HG02798 (cell line): ENCODE results near the gene JAK1.
"Not testable (repeated sequence)": the region's sequence is repeated elsewhere in the genome, so short reads cannot be mapped to it uniquely, and the experiment has no call there.

Experiments
- ATAC-seq: cut with Tn5 transposase; IDR thresholded peaks from one replicate; pipeline ENCODE4 v1.9.1; 2021; ENCODE audit warnings: mild to moderate bottlenecking; ENCODE audit not compliant: unreplicated experiment, poor library complexity

The JAK1 gene

DNA sequence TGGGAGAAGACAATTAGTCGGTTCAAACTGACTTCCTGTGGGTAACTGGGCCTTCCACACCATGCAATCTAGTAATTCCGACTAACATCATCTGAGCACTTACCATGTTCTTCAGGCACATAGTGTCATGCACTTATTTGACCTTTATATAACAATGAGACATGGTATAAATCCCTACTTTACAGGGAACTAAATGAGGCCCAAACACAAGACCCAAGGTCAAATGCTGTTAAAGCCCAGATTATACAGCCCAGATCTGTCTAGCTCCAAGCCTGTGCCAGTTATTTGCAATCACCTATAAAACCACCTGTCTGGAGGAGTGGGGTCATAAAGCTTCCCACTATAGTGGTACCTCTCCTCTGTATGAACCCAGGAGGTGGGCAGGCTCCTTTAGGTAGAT, 40.8 kb downstream of the JAK1 start:
- ATAC-seq, result no peak

DNA sequence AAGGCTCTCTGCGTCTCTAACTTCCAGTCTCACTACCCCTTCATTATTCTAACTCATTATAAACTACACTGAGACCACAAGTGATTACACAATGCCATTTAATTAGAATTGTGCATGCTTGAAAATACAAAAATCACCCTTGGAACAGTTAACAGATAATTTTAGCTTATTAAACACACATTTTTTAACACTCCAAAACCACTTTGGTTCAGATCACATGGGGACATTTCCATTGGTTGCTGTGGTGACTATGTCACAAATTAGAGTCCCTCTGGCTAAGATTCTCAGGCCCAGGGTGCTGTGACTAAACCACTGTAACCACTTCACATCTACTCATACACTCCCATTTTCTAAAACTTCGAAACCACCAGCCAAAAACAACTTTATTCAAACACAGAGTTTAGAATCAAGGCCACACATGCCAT, 43.0 kb downstream of the JAK1 start:
- no peak for ATAC-seq

DNA sequence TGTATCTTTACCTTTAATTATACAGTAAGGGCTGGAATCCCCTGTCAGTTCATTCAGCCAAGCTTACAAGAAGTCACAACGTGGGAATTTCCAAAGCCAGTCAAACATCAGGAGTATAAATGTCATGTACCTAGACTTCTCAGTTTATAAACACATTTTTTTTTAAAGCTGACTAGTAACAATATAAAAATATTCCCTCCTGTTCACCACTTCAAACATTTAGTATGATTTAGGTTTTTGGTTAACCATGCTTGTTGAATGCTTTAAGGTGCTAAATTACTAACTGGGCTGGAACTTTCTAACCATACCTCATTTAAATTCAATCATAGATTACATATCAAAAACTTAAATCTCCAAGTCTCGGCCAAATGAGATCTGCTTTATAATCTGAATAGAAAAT, 44.0 kb downstream of the JAK1 start:
- no peak for ATAC-seq

DNA sequence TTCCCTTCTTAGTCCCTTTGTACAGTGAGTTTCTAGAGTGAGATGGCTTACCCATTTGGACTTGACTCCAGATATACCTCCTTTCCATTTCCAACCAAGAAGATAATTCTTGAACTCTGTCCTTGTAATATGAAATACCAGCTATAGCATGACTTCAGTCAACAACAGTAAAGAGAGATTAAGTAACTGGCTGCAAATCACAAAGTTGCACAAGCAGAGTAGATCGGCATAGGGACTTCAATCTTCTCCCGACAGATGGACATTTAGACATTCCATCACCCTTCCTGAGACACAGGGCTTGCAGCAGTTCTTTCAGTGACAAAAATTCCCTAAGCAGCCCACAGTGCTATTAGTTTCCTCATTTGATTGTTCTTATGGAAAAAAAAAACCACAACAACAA, 44.6 kb downstream of the JAK1 start:
- ATAC-seq, result no peak

DNA sequence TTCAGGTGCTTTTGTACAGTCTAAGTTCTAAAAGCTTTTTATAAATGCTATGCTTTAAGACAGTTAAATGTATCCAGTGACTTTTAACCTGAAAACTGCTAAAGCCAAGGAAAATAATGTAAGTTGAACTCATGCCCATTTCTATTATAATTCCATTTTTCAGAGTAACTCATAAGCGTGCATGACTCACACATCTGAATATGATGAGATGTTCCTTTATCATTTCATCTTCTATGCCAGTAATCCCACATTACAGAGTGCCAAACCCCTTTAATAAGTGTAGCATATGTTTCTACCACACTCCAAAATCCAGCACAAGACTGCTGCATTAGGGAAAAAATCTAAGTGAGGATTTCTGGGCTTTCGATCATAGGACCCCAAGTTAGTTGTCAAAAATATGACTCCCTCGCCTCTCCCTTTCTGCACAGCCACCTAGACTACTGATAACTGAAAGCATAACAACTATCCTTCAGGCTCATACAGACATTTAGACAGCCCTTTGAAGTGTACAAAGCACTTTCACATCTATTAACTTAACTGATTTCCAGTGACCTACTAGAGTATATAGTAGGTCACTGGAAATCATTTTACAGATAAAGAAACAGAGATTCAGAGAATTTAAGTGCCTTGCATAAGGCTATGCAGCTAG, 45.3 kb downstream of the JAK1 start:
- ATAC-seq, result no peak

DNA sequence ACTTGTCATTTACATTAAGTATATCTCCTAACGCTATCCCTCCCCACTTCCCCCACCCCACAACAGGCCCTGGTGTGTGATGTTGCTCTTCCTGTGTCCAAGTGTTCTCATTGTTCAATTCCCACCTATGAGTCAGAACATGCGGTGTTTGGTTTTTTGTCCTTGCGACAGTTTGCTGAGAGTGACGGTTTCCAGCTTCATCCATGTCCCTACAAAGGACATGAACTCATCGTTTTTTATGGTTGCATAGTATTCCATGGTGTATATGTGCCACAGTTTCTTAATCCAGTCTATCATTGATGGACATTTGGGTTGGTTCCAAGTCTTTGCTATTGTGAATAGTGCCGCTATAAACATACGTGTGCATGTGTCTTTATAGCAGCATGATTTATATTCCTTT, 47.2 kb downstream of the JAK1 start:
- not testable (repeated sequence) for ATAC-seq

DNA sequence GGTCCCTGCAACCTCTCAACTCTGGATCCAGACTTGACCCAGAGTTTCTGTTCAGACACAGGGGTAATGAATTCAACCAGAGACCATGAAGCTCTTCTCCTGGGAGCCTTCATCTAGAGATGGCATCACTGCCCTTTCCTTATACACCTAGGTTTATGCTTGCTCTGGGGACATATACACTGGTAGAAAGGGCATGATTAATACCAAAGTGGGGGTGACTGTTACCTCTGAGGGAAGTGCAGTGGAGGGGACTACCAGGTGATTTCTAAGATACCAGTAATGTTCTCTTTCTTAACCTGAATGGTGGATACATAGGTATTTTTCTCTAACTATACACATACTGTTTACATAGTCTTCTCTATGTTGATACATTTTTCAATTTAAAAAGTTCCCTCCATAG, 48.4 kb downstream of the JAK1 start:
- no peak for ATAC-seq

DNA sequence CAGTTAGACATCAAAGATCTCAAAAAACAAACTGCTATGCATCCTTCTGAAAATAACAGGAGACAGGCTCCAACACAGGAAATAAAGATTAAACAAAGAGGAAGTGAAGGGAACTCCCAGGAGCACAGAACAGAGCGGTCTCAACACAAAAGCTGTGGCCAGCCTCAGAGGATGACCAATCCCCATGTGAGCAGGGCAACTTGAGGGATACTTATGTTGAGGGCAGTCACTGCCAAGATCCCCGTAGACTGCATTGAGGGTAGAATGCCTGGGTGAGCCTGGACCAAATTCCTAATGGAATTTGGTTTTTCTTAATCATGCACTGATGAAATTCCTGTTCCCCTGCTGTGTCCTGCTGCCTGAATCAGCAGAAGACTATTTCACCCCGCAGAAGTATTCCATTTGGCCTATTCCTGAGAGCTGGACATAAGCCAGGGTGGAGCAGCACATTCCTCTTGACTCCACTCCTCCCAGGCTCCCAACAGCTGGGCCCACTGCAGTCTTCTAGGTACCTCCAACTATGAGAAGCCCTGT, 49.0 kb downstream of the JAK1 start:
- no peak for ATAC-seq

DNA sequence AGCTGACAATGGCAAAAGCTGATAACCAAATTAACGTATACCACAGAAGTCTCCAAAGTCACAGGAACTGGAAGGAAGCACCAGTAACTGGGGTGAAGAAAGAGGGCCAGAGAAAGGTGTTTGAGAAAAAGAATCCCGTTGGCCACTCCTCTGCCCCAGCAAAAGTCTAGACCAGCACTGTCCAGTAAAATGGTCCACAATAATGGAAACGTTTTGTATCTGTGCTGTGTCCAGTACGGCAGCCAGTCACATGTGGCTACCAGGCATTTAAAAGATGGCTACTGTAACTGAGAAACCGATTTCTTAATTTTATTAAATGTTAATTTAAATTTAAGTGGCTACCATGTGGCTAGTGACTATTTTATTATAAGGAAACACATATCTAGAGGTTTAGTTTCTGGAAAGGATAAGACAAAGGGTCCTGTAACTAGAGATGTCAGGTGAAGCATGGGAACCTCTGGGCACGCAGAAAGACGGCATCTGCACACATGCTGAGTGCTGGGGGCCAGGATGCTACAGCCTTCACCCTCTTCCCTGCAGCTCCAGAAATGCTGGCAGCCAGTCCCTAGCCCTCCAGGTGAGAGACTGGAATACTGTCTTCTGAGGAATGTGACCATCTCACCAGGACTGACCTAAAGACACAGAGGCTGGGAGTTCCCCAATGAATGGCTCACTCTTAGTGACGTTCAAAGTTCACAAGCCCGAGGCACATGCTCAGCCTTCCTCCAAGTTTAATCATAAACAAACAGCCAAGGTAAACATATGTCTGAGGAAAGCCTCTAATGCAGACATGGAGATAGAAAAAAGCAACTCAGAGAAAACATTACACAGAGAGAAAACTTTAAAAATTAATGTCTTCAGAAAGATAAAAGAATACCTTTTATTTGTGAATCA, 50.7 kb downstream of the JAK1 start:
- ATAC-seq, result no peak

DNA sequence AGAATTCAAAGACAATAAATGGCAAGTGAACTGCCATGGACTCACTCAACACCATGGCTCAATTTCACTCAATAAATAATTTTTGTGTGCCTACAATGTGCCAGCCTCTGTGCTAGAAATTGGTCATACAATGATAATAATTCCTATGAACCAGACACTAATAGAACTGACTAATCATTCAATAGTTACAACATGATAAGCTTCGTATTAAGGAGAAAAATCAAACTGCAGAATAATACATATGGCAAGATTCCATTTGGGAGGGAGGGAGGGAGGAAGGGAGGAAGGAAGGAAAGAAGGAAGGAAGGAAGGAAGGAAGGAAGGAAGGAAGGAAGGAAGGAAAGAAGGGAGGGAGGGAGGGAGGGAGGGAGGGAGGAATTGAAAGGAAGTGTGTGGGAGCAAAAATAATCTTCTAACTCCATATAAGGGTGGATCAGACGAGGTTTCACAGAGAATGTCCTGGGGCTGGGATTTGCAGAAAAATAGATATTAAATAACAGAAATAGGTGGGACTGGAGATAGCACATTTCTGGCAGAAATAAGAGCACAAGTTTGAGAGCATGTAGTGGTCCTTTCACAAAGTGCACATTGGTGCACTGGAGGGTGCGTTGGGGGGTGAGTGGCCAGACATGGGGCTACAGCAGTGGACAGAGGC, 52.9 kb downstream of the JAK1 start:
- ATAC-seq, result no peak

DNA sequence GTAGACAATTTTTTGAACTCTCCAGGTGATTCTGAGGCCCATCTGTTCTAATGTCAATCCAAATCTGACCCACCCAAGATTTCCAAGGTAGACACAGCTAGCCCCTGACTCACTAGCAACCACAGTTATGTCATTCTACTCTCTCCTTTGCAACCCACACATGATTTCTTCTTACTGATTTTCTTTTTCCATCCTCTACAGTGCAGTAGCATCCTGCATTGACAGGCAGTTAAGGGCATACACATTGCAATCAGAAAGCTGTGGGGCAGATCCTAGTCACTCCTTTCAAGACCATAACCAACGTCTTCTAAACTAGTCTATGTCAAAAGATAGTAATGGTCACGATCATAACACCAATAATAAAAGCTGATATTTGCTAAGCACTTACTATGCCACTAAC, 54.2 kb downstream of the JAK1 start:
- no peak for ATAC-seq

DNA sequence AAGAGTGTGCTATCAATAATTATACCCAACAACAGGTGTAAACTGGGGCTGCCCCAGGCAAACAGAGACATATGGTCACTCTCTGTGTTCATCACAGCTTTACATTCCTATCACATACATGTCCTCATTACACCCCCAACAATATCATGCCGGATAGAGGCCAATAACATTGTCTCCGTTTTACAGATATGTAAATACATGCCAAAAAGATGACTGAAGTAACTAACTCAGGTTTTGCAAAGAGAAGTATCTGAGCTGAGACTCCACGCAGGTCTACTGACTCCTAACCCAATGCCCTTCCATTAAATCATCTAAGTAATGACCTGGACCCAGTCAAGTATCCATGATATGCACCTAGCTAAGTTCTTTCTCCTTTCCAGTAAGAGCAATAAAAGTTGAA, 55.0 kb downstream of the JAK1 start:
- no peak for ATAC-seq

DNA sequence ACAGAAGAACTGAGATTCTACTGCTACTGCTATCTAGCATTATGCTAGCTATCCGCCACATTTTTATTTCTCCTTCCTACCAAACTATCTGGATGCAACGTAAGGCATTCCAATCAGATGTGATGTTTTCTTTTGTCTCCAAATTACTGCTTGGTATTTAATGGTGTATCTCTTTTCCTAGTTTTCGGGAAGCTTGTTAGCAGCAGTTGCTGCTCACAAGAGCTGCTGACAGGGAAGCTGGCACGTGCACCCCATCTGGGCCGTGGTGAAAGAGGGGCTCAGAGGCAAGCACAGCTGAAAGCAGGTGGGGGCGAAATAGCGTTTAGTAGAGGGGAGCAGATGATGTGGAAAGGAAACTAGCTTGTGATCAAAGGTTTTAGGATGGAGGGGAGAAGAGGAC, 57.3 kb downstream of the JAK1 start:
- no peak for ATAC-seq

DNA sequence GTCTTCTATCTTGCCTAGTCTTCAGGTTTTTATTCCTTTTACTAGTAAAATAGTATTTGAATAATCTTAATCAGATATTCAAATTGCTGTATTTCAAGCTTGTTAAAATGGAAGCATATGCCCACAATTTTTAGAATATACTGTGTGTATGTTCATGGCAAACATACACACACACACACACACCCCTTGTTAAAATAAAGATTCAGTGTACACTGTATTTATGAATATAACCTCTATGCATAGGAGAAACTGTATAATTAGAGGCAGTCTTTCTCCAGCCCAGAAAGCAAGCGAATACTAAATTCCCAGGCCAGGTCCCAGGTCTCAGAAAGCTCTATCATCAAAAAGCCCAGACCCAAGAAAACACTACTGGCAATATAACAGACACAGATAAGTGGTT, 57.8 kb downstream of the JAK1 start:
- no peak for ATAC-seq

DNA sequence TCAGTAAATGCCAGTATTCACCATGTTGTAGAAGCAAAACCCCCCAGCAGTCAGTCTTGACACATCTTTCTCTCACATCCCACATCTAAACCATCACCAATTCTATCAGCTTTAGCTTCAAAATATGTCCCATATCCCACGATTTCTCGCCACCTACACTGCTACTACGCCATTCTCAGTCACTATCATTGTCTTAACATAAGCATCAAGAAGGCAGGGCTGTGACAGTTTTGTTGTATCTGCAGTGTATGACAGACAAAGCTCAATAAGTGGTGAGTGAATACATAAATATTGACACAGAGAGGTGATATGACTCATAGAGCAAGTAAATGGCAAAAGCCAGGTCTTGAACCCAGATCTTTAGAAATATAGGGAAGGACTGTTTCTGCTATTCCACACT, 59.9 kb downstream of the JAK1 start:
- ATAC-seq, result no peak

DNA sequence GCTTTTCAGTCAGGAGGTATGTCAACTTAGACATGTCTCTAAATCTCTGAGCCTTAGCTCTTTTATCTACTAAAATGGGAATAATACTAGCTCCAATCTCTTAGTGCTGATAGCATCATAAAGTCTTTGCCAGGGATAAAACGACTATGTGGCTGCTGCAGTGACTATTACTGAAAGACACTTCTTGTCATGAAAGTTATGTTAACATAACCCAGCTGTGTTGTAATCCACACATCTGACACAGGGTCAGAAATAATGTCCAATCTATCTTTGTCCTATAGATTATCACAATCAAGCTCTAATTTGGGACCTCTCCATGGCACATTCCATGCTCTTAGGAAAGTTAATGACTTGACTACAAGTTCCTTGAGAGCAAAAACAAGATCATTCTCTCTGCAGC, 62.8 kb downstream of the JAK1 start:
- no peak for ATAC-seq

DNA sequence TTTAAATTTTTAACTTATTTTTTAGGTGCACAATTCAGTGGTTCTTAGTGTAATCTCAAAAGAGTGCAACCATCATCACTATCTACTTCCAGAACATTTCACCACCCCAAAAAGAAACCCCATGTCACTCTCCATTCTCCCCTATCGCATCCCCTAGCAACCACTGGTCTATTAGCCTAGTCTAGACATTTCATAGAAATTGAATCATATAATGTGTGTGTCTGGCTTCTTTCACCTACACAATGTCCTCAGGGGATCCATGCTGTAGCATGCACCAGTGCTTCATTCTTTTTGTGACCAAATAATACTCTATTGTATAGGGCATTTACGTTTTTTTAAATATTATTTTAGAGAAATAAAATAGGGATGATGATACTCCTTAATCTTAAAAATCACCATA, 64.7 kb downstream of the JAK1 start:
- ATAC-seq, result no peak

DNA sequence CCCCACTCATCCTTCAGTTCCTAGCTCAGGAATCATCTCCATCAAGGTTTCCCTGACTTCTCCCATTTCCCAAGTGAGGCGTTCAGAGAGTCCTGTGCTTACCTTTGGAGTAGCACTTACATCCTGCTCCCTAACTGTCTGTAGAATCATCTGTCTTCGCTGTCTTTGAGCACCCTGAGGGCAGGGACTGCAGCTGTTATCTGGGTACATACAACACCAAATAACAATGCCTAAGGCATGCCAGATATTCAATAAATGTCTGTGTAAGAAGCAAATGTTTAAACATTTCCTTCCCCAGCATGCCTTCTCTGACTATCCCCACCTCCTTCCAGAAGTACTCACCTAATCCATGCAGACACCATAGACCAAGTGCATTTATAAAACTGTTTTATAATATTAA, 65.4 kb downstream of the JAK1 start:
- ATAC-seq, result no peak

DNA sequence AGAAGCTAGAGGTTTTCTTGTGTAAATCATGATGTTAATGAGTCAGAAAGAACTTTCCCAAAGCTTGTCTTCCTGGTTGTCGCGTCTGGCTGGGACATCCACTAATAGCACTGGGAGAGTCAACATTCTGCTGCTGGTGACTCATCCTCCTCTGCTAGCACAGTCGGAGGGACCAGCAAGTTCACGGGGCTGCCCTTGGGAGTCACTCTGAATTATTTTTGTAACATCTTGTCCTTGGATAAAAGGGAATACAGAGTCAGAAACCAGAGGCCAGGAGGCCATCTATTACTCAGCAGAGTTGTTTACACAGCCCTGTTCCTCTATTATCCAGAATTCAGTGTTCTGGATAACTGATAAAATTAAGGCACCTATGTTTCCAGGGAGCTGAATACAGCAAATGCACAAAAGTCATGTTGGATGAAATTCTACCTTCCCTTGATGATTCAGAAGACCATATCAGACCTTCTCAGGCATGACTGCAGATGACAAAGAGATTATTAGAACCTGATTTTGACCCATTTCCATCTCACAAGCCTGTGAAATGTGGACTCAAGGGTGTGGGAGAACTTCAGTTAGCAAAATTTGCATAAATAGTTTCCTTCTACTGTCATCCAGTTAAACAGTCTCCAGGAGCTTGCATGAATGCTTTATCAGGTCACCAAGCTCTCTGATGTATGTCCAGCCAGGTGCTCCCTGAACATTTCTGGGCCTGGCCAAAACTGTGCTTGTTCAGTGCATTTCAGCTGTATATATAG, 68.1 kb downstream of the JAK1 start:
- ATAC-seq, result peak; percentile 62

DNA sequence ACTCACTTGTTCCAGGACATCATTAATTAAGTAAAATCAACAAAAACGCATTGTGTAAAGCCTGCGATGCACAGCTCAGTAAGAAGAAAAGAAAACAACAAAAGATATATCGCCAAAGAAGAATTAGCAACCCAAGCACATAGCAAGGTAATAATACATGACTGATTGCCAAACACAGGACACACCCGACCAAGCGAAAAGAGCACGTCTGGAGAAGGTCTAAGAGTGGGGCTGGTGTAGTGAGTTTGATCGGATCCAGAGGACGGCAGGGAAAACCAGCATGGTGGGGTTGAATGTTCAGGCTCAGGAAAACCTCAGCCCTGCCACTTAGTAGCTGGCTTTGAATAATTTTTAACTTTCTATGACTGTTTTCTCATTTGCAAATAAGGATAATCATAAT, 69.8 kb downstream of the JAK1 start:
- no peak for ATAC-seq
